ENCODE results near the gene RABEP2.

Gene RABEP2

GRCh38 chr16:28902909-28903308, 22.1 kb downstream of the RABEP2 start:
- Histone ChIP-seq H3F3A (ENCODE audit: low read depth) (no peaks in the 10 kb centered on the region), H3K9me3 (ENCODE audit: insufficient read depth, low read depth, low read length) (no peaks in the 10 kb centered on the region), H3K36me3 (ENCODE audit: insufficient read depth, low read length) (no peaks in the 10 kb centered on the region), H3K79me2 (ENCODE audit: insufficient read depth, low read length) (no peaks in the 10 kb centered on the region), H4K20me1 (ENCODE audit: insufficient read depth, low read length, poor library complexity, severe bottlenecking) (no peaks in the 10 kb centered on the region), H3K4me1 (ENCODE audit: insufficient read depth, low read length, poor library complexity, severe bottlenecking) (no peaks in the 10 kb centered on the region), H3K27me3 (ENCODE audit: insufficient read depth, low read length, poor library complexity, severe bottlenecking) (no peaks in the 10 kb centered on the region), H3K9me2 (replicated peaks; ENCODE audit: low read depth, low read length) (no peaks in the 10 kb centered on the region), H3K9ac (ENCODE audit: low read depth, low read length, poor library complexity, severe bottlenecking) (no peak overlapping the region), H2AFZ (ENCODE audit: low read length) (no peak overlapping the region), H3K4me3 (ENCODE audit: low read length, poor library complexity, severe bottlenecking) (no peak overlapping the region), H3K4me2 (ENCODE audit: low read depth, low read length, poor library complexity, severe bottlenecking) (no peak overlapping the region)
- TF ChIP-seq, protein P1, sequence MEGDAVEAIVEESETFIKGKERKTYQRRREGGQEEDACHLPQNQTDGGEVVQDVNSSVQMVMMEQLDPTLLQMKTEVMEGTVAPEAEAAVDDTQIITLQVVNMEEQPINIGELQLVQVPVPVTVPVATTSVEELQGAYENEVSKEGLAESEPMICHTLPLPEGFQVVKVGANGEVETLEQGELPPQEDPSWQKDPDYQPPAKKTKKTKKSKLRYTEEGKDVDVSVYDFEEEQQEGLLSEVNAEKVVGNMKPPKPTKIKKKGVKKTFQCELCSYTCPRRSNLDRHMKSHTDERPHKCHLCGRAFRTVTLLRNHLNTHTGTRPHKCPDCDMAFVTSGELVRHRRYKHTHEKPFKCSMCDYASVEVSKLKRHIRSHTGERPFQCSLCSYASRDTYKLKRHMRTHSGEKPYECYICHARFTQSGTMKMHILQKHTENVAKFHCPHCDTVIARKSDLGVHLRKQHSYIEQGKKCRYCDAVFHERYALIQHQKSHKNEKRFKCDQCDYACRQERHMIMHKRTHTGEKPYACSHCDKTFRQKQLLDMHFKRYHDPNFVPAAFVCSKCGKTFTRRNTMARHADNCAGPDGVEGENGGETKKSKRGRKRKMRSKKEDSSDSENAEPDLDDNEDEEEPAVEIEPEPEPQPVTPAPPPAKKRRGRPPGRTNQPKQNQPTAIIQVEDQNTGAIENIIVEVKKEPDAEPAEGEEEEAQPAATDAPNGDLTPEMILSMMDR (conservative IDR thresholded peaks at IDR 0.05; ENCODE audit: low read length) = no peak
- no peak for TF ChIP-seq EZH2phosphoT487 (IDR thresholded peaks at IDR 0.05; ENCODE audit: borderline replicate concordance)

GRCh38 chr16:28901862-28902261, 23.2 kb downstream of the RABEP2 start:
- no peaks in the 10 kb centered on the region for H3K79me2 ChIP-seq (ENCODE audit: insufficient read depth, low read length)
- no peaks in the 10 kb centered on the region for H4K20me1 ChIP-seq (ENCODE audit: insufficient read depth, low read length, poor library complexity, severe bottlenecking)
- H3K9ac ChIP-seq (ENCODE audit: low read depth, low read length, poor library complexity, severe bottlenecking) = no peak overlapping the region
- H3F3A ChIP-seq (ENCODE audit: low read depth) = no peaks in the 10 kb centered on the region
- H3K9me2 ChIP-seq (replicated peaks; ENCODE audit: low read depth, low read length) = no peaks in the 10 kb centered on the region
- no peak overlapping the region for H2AFZ ChIP-seq (ENCODE audit: low read length)
- no peaks in the 10 kb centered on the region for H3K36me3 ChIP-seq (ENCODE audit: insufficient read depth, low read length)
- no peak overlapping the region for H3K4me2 ChIP-seq (ENCODE audit: low read depth, low read length, poor library complexity, severe bottlenecking)
- H3K27me3 ChIP-seq (ENCODE audit: insufficient read depth, low read length, poor library complexity, severe bottlenecking) = no peaks in the 10 kb centered on the region
- H3K4me3 ChIP-seq (ENCODE audit: low read length, poor library complexity, severe bottlenecking) = no peak overlapping the region
- TF ChIP-seq EZH2phosphoT487 (IDR thresholded peaks at IDR 0.05; ENCODE audit: borderline replicate concordance) = no peak
- TF ChIP-seq, protein P1 (conservative IDR thresholded peaks at IDR 0.05; ENCODE audit: low read length) = no peak
- H3K9me3 ChIP-seq (ENCODE audit: insufficient read depth, low read depth, low read length) = no peaks in the 10 kb centered on the region
- H3K4me1 ChIP-seq (ENCODE audit: insufficient read depth, low read length, poor library complexity, severe bottlenecking) = no peaks in the 10 kb centered on the region

- no peak for TF ChIP-seq EZH2phosphoT487 (IDR thresholded peaks at IDR 0.05; ENCODE audit: borderline replicate concordance)
- TF ChIP-seq, protein P1 (conservative IDR thresholded peaks at IDR 0.05; ENCODE audit: low read length) = no peak
- Histone ChIP-seq H3F3A (ENCODE audit: low read depth) (no peaks in the 10 kb centered on the region), H3K27me3 (ENCODE audit: insufficient read depth, low read length, poor library complexity, severe bottlenecking) (no peaks in the 10 kb centered on the region), H3K9me2 (replicated peaks; ENCODE audit: low read depth, low read length) (no peaks in the 10 kb centered on the region), H3K4me2 (ENCODE audit: low read depth, low read length, poor library complexity, severe bottlenecking) (no peak overlapping the region), H3K4me3 (ENCODE audit: low read length, poor library complexity, severe bottlenecking) (no peak overlapping the region), H3K4me1 (ENCODE audit: insufficient read depth, low read length, poor library complexity, severe bottlenecking) (no peaks in the 10 kb centered on the region), H3K36me3 (ENCODE audit: insufficient read depth, low read length) (no peaks in the 10 kb centered on the region), H3K9ac (ENCODE audit: low read depth, low read length, poor library complexity, severe bottlenecking) (no peak overlapping the region), H4K20me1 (ENCODE audit: insufficient read depth, low read length, poor library complexity, severe bottlenecking) (no peaks in the 10 kb centered on the region), H3K79me2 (ENCODE audit: insufficient read depth, low read length) (no peaks in the 10 kb centered on the region), H2AFZ (ENCODE audit: low read length) (no peak overlapping the region), H3K9me3 (ENCODE audit: insufficient read depth, low read depth, low read length) (no peaks in the 10 kb centered on the region)
Measured at GRCh38 chr16:28900601-28901000, 24.4 kb downstream of the RABEP2 start.
